ENCODE measurements around the gene BCAP29.
"Not testable (repeated sequence)": the region's sequence is repeated elsewhere in the genome, so short reads cannot be mapped to it uniquely, and the experiment has no call there.

Gene BCAP29, protein sequence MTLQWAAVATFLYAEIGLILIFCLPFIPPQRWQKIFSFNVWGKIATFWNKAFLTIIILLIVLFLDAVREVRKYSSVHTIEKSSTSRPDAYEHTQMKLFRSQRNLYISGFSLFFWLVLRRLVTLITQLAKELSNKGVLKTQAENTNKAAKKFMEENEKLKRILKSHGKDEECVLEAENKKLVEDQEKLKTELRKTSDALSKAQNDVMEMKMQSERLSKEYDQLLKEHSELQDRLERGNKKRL

GRCh38 chr7:107579885-107580715, at the start of gene BCAP29:
Gene BCAP29 (plus strand): TSS chr7:107580246. CDS start chr7:107580773, 527 bp downstream.
- peak; percentile 61 for DNase-seq

GRCh38 chr7:107530751-107531150, 49.3 kb upstream of the BCAP29 start:
- no peak for DNase-seq

GRCh38 chr7:107534139-107534538, 45.9 kb upstream of the BCAP29 start:
- DNase-seq, result no peak

GRCh38 chr7:107537228-107537627, 42.8 kb upstream of the BCAP29 start:
- DNase-seq, result not testable (repeated sequence)

- peak; percentile 89 for DNase-seq
Observed at GRCh38 chr7:107538001-107538400, 42.0 kb upstream of the BCAP29 start.

GRCh38 chr7:107543338-107543993, 36.6 kb upstream of the BCAP29 start:
- DNase-seq, result no peak

GRCh38 chr7:107544848-107545591, 35.0 kb upstream of the BCAP29 start:
- no peak for DNase-seq

GRCh38 chr7:107551936-107552335, 28.1 kb upstream of the BCAP29 start:
- no peak for DNase-seq

GRCh38 chr7:107555893-107556292, 24.2 kb upstream of the BCAP29 start:
- DNase-seq, result no peak

GRCh38 chr7:107559864-107560263, 20.2 kb upstream of the BCAP29 start:
- DNase-seq, result no peak

DNA sequence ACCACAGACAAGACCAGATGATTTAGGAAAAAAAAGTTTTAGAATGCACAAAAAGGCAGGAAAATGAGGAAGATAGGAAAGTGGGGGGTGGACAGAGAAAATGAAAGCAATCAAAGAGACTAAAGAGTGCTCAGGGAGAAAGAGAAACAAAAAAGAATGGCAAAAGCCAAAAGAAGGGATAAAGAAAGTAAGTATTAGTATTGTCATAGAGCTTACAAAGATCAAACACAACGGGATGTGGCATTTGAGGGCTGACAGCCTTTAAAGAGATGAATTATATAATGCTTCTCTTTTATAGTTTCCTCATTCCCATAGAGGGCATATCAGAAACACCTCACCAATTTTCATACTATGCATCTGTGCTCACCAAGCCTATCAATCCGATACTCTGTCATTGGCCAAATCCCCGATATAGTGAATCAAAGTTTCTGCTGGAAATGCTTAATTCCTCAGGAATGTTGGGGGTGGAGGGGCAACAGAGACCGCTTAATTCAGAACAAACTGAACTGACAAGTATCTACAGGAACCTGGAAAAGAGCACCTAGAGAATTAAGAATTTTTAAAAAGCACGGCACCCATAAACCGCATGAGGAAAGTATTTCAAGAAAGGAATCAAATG, 19.0 kb upstream of the BCAP29 start:
- DNase-seq, result no peak

DNA sequence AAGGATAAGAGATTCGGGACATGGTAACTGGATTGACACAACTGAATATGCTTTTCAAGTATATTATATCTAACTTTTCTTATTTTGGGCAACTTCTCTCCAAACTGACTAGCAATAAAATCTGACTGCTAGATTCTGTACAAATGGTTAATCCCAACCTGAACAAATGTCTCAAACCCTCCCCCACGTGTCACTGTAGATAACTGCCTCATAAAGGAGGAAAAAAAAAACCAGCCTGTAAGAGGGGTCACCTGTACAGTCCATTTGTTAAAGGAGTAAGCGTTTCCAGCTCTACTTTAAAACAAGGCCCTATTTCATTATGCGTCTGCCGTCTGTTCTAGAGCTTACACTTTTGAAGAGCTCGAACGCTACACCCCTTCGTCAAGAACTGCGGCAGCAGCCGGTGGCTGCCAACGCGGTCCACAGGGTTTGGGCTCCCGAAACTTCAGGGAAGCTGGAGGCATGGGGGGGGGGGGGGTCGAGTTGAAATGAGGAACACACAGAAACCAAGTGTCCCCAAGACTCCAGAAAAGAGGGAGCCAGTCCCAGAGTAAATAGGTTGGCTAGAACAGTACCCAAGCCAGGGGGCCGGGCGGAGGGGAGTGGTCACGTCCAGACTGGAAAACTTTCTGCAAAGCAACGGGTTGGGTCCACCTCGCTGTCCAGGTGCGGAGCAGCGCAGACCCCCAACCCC, 16.8 kb upstream of the BCAP29 start:
- no peak for DNase-seq

DNA sequence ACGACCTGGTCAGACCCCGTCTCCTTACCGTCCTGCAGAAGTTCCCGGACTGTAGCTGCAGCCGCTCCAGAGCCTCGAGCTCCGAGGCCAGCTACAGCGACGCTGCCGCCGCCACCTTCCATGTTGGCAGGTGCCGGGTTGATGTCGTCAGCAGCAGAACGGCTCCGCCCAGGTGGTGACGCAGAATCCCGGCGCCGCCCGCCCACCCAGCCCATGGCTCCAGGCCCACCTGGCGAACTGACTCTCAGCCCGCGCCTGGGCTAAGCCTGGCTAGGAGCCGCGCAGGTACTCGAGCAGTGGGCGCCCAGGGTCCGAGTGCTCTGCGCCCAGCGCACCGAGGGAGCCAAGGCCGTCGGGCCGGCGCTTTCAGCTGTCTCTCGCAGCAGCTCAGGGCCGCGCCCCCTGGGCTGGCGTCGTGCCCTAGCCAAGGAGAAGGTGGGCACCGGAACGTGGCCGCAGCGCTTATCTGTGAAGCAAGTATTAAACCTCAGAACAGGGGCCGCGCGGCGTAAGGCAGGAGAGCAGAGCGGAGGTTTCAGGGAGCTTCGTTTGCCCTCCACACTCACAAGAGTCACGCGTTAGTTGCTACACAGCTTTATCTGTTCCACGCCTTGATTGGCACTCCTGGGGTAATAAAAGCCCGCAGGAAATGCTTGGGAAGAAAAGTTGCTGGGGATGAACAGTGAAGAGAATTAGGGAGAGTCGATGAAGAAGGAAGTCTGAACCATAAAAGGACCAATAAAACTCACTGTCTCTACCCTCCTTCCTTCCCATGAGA, 16.1 kb upstream of the BCAP29 start, which contains the start of the genes COG5 and DUS4L:
COG5 (minus strand) TSS at position 146 of the 778 bp plus-strand sequence; CDS start at position 122, 24 bp downstream.
DUS4L (plus strand) TSS at position 197 of the 778 bp plus-strand sequence. CDS start 3,100 bp downstream, outside the sequence.
- peak; percentile 79 for DNase-seq

- DNase-seq, result no peak
Observed at GRCh38 chr7:107564553-107565298, 15.3 kb upstream of the BCAP29 start.

- no peak for DNase-seq
Observed at GRCh38 chr7:107570298-107570697, 9.7 kb upstream of the BCAP29 start.

GRCh38 chr7:107573537-107573936, 6.5 kb upstream of the BCAP29 start:
- no peak for DNase-seq

- DNase-seq, result no peak
Observed at GRCh38 chr7:107579554-107579884, 527 bp upstream of the BCAP29 start.

DNA sequence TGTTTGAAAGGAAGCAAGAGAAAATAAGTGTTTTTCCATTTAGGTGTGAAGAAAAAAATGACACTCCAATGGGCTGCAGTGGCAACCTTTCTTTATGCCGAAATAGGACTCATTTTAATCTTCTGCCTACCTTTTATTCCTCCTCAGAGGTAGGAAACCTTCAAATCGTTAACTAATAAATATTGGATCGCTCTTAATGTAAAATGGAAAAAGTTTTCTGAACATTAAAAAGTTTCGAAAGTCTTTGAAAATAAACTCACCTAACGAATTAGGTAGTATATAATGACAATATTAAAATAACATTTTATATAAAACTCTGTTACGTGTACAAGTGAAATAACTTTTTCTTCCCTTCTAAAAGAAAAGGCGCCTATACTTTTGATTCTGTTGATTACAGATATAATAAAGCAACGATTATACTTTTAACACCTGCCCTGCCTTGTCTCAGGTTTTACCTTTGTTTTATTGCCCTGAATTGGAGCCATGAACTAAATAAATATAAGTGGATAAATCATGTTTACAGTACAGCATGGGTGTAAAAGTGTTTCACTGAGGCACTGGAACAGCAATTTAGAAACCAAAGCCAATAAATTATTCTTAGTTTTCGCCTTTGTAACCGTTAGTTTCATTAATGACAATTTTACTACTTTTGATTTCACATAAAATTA, 804 bp downstream of the BCAP29 start:
- DNase-seq, result no peak

DNA sequence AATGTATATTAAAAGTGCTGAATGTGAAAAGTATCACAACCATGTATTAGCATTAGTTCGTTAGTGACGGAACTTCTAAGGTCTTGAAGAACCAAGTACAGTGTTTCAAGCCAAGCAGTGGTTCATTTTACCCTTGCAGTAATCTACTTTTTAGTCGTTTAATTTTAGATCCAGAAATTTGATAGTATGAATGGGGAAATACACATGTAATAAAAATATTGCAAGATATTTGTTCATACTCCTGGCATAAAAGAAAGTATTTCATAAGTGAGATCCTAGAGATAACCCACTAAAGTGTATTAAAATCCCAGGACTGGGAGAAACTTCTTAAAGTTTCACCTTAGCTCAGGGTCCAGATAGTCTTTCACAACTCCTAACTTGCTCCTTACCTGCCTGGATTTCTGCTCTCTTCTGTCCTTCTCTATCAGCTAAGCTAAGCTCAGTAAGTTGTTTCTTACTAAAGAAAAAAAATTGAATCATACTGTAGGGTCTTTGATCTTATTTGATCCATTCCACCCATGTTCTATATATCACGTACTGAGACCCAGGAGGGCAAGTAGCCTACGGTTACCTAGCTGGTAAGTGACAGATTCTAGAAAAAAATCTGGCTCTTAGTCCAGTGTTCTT, 1.5 kb downstream of the BCAP29 start:
- DNase-seq, result no peak
